GM19193 (cell line): Measurements from ENCODE around the gene NID2.

Experiments used
- POLR2A ChIP-seq: IDR thresholded peaks from 4 replicates; pipeline ENCODE4 v1.6.1; 2011; ENCODE audit not compliant: insufficient read depth, insufficient read length; ENCODE audit errors: extremely low read depth

NID2 gene

DNA sequence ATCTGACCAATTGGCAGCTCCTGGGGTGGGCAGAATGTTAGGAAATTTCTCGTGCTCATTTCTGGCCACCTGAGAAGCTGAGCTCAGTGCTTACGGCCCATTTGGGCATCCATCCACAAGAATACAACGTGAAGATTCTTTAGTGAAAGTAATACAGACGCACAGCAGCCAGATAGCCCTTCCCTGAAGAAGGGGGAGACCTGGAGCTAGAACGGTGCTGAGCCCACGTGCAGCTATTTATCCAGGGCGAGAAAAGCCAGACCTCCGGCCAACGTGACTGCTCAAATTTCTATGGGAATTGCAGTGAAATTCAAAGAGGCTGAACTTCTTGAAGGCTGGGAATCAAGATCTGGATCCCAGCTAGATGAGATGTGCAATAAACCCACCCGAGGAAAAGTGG is 20.7 kb downstream of the NID2 start:
- no peak for TF ChIP-seq POLR2A

DNA sequence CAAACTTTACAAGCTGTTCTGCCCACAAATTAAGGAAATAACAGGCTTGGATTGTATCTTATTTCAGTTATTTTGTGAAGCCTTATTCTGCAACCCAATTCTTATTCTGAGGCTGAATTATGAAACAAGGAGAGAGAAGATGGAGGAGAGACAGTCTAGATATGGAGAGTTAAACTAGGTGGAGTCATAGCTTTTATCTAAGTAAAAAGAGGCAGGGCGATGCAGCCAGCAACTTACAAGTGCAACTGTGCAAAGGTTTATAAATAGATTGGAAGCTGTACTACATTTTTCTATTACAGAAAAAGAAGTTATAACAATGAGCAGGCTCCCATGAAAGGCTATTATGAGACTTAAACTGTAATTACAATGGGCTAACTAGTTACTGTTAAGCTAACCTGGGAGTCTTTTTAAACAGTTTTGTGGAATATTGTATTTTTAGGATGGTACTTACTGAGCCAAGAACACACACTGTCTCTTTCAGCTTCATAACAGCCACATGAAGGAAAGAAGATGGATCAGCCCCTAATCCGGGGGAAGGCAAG is 22.4 kb downstream of the NID2 start:
- no peak for TF ChIP-seq POLR2A

DNA sequence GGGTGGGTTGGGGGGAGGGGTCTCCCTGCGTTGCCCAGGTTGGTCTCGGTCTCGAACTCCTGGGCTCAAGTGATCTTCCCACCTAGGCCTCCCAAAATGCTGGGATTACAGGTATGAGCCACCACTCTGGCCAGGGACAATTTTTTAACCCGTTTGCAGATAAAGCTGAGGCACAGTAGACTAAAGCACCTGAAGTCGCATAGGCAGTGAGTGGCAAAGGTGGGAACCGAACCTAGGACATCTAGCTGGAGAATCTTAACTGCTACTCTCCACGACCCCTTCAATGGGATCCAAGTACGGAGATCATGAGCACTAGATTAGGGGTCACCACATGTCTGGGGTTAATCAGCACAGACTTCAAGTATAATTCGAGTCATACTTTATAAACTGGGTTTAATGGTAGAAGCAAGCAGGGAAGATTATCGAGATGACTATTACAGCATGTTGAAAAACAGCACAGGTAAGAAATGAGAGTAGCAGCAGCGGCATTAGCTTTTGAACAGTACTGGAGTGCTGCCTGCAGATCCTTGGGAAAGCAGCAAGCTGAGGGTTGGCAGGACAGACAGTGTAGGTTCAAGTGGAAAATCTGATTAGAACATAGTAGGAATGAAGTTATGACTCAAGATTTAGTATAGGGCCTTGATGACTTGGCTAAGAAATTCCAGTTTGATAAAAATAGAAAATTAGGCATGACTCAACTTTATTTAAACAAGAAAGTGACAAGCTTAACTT is 23.9 kb downstream of the NID2 start:
- no peak for TF ChIP-seq POLR2A

DNA sequence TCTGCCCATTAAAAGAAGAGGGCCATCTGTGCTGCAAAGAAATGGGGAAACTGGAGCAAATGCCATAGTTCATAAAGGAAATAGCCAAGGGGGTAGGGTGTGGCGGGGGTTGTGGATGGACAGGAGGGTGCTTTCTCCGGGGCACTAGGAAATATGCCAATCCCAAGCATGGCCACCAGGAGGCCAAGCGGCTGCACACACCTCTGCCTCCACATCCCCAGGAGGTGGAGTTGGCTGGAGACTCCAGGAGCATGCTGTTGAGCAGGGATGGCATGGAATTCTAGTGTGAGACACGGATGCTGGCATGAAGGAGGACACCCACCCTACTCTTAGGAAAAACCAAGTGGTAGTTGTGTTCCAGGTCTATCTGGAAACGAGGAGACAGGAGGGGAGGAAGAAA is 25.2 kb downstream of the NID2 start:
- no peak for TF ChIP-seq POLR2A

DNA sequence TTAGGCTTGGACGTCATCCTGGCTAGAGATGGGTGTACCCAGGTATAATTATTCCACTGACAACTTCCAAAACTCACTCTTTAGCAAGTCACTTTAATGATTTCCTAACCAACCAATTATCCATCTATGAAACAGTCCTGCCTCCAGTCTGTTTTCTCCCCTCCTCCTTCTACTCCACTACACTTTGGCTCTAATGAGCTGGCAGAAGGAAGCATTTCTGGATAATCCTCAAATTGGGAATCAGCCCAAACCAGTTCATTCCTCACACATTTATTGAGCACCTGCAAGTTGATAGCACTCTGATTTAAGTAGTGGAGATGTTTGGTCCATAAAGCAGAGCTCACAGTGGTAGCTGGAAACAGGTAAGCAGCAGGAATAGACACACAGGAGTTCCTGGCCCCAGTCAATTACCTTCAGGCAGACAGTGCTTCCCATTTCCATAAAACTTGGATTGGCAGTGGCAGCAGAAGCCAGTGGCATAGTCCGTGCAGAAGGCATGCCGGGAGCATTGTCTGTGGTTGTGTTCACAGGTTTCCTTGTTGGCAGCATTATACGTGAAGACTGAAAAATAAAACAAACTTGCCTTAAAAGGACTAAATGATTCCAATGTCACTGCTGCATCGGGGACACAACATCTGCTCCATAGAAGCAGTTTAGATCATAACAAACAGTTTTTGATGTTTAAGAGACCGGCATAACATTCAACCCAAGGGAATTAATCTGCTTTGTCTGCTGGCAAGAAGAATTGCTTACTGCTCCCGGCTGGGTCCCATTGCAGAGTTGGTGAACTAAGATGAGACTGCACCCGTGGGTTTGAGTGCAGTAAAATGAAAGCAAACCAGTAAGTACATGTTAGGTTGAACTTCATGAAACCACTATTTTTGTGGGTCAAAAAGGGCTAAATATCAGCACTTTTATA is 26.2 kb downstream of the NID2 start:
- no peak for TF ChIP-seq POLR2A

DNA sequence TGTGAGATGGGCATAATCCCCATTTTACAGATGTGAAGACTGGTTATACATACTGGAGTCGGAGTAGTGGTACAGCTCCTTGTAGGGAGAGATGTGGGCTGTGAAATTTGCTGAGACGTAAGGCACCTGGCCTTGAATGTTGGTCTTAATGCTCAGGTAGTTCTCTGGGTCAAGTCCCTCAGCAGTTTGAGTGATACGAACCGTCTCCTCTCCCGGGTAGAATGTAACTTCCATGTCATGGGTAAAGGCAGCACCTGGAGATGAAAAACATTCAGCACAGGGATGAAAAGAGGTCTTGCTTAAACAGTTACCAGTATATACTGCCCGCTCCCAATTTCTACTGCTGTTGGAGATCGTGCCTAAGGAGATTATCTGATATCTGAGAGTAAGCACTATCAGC is 28.3 kb downstream of the NID2 start:
- no peak for TF ChIP-seq POLR2A

DNA sequence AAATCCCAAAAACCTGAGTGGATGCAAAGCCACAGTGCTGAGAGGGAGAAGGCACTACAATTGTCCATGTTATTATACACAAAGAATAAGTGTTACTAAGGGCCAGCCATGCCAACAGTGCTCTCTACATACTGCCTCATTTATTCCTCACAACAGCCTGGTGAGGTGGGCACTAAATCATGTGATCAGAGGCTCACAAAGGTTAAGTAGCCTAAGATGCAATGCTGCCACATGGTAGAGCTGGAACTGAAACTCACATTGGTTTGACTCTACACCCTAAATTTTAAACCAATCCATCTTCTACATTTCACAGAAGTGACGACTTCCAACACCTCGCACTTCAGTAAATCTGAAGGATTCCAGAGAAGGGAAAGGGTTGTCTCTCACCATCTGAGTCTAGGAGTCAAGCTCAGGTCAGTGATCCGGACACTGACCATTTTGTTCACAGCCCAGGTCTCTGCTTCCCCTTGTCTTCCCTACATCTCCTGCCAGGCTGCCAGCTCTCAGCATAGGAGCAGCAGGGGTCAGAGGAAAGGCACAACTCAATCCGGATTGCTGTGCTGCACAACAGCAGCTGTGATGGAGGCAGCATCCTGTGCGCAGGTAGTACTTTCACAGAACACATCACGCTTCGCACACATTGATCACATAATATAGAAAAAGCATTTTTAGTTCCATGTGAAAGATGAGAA is 29.6 kb downstream of the NID2 start:
- no peak for TF ChIP-seq POLR2A

DNA sequence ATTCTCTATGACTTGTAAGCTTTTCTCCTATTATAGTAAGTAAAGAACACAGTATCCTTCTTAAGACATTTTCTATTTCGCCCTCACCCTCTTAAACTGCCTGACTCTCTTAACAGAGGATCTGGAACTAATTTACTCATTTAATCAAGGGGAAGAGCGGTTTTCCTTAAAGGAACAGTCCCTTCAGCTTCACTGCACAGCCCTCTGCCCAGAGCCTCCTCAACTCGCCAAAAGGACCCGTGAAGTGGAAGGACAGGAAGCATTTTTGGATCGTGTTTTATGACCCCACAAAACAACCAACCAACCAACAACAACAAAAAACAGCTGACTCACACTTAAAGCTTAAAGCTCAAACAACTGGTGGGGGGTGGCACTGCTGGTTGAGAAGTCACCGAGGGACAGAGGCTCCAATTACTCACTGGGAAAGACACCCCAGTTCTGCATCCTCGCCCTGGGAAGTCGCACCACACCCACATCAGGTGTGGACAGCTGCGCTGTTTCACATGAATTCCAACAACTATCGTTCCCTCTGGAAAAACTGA is 35.7 kb downstream of the NID2 start:
- TF ChIP-seq POLR2A = no peak

DNA sequence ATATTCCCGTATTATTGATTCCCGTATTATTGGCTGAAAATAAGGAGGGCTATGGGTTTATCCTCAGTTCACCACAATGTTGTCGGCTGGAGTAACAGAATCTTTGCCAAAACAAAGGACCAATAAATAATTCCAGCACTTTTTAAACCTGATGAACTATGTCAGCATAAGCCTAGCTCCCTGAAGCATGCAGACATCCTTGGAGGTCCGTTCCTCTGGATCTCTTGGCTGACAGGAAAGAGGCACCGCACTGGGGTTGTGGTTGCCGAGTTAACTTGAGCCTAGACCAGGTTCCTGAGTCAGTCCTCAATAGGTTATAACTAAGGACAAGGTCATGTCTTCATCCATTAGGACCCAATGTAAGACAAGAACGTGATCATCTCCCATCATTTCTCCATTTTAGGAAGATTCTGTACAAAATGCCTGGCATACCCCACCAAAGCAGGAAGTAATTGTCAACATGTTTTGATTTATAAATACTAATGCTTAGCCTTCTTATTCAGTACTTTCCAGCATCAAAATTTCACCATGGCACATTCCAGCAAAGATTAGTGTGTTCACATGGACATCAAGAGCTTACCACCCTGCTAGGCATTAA is 36.6 kb downstream of the NID2 start:
- TF ChIP-seq POLR2A = no peak

DNA sequence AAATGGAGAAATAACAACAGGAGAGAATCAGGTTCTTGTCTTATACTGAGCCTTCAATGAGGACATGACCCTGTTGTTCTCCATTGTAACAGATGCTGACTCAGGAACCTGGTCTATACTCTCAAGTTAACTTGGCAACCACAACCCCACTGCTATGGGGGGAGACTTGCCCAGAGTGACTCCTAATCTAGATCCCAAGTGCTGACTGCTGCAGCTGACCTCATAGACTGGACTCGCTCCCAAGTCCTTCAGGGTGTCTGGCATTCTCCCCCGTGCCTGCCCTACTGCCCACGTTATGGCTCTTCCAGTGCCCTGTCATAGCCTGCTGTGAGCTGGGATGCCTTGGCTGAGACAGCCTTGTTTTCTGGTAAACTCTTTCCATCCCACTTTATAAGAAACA is 37.1 kb downstream of the NID2 start:
- no peak for TF ChIP-seq POLR2A

DNA sequence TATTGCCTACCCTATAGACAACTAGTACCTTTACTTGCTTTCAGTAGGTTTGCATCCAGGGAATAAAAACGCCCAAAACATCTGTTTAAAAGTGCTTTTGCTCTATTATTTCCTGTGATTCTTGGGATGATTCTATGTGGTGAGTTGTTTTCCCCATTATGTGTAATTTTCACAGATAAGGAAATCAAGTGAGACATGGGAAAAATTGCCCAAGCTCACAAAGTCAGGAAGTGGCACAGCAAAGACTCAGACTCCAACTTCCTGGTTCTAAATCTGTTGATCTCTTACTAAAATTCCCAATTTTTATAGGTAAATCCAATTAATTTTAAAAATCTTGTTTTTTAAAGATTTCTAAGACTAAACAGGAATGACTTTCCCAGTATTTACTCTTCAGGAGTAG is 39.0 kb downstream of the NID2 start:
- TF ChIP-seq POLR2A = no peak

DNA sequence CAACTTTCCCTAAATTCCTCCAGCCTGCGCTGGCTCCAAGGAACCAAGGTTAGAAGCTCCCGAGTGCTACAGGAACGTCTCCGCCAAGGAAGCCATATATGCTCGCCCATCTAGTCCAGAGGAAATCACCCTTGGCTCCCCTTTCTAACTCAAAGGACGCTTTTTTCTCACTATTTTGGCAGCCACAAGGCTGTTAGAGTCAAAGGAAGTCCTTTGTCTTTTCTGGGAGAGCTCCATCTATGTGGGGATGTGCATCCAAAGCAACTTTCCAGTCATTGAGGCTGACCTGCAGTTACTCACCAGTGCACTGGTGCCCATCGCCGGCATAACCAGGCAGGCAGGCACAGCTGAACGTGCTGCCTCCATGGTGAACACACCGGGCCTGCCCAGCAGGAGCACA is 42.0 kb downstream of the NID2 start:
- TF ChIP-seq POLR2A = no peak

DNA sequence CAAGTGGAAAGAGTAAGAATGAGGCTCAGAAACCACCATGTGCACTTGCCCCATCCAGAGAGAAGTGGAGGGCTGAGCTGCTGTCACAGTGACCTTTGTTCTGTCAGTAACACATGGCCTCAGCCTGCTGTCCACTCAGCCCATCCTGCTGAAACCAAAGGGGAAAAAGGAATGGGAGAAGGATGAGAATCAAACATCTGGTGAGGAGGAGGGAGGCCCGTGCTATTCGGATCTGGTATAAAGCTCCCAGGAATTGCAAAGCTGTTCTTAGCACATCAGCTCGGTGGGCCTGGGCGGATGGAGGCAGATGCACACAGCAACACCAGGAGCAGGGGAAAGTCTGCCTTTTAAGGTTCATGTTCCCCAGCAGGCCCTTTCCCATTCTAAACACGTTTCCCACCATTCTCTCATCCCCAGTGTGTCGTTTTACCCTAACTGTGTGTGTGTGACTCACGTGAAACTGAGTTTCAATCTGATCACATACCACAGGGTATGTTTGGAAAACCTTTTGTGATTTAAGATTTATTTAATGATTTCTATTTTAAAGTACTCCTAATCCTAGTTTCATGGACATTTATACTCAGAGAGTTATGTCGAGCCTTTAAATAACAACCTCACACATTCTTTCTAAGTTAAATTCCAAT is 42.7 kb downstream of the NID2 start:
- no peak for TF ChIP-seq POLR2A

DNA sequence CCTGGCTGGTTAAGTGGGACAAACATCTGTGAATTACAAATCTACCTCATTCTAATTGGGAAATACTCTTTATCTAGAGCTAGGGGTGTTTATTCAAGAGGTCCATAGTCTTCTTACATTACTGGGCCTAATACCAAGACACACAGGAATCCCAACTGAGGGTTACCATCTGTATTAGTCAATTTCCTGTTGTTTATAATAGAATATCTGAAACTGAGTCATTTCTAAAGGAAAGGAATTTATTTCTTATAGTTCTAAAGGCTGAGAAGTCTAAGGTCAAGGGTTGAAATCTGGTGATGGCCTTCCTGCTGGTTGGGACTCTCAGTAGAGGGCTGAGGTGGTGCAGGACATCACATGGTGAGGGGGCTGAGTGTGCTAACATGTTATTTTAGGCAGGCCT is 43.5 kb downstream of the NID2 start:
- TF ChIP-seq POLR2A = no peak

DNA sequence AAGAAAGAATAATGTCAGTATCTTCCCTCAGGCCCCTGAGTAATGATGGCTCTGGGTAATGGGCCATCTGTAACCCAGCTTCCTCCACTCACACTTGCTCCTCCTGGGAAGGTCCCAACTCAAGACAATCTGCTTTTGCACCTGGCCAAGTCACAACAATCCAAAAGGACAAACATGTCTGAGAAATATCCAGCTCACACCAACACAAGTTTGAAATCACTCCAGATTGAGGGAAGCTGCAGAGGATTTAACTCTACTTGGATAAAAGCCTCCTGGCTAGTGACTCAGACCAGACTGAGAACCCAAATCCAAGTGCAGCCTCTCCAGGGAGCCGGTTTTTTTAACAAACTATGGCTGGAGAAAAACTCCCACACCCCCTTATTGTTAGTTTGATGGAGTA is 45.3 kb downstream of the NID2 start:
- TF ChIP-seq POLR2A = no peak
